DND-41 (cell line): ENCODE data around the gene DIPK1C.

Experiments
- ATAC-seq: fragments of 200-7000 bp; cut with Tn5 transposase; 3 replicates; pipeline ENCODE4 v1.9.1; 2021; ENCODE audit warnings: low read depth; ENCODE audit not compliant: insufficient read depth
- DNase-seq: peaks from one replicate; pipeline ENCODE4 v3.0.0-alpha.2; 2020
- H2AFZ ChIP-seq: 2 replicates; pipeline ENCODE4 v1.6.0; 2012; ENCODE audit warnings: low read depth, low read length
- H3K27ac ChIP-seq: 2 replicates; pipeline ENCODE4 v1.5.1; 2012; ENCODE audit warnings: low read length, inconsistent platforms
- H3K27me3 ChIP-seq: fragments of 200-600 bp; sonication (generic); 2 replicates; pipeline ENCODE4 v1.6.0; 2012; ENCODE audit warnings: low read length, mild to moderate bottlenecking, inconsistent platforms; ENCODE audit not compliant: insufficient read depth, poor library complexity
- H3K36me3 ChIP-seq: 2 replicates; pipeline ENCODE4 v1.5.1; 2012; ENCODE audit warnings: low read length, inconsistent platforms; ENCODE audit not compliant: insufficient read depth
- H3K4me1 ChIP-seq: 2 replicates; pipeline ENCODE4 v1.5.1; 2012; ENCODE audit warnings: mild to moderate bottlenecking, low read length; ENCODE audit not compliant: insufficient read depth
- H3K4me2 ChIP-seq: 2 replicates; pipeline ENCODE4 v1.6.0; 2012; ENCODE audit warnings: mild to moderate bottlenecking, moderate library complexity, low read length, inconsistent platforms; ENCODE audit not compliant: insufficient read depth
- H3K4me3 ChIP-seq, 2 experiments: fragments of 200-600 bp in 1 of 2; shearing (Covaris generic) in 1 of 2; 2 replicates each; pipeline ENCODE4 v1.5.1; 2012 to 2016; ENCODE audit warnings: inconsistent platforms in 2 of 2, low read length in 2 of 2, mild to moderate bottlenecking in 2 of 2, low read depth in 1 of 2, moderate library complexity in 1 of 2
- H3K79me2 ChIP-seq: 2 replicates; pipeline ENCODE4 v1.6.0; 2012; ENCODE audit warnings: low read length, inconsistent platforms; ENCODE audit not compliant: insufficient read depth
- H3K9ac ChIP-seq: 2 replicates; pipeline ENCODE4 v1.6.0; 2012; ENCODE audit warnings: low read depth, mild to moderate bottlenecking, inconsistent platforms, low read length, moderate library complexity
- H3K9me3 ChIP-seq: 2 replicates; pipeline ENCODE4 v1.5.1; 2012; ENCODE audit warnings: low read length, moderate library complexity, mild to moderate bottlenecking, inconsistent platforms; ENCODE audit not compliant: insufficient read depth, severe bottlenecking
- H4K20me1 ChIP-seq: 2 replicates; pipeline ENCODE4 v1.6.0; 2012; ENCODE audit warnings: low read length; ENCODE audit not compliant: insufficient read depth
- CTCF ChIP-seq: IDR thresholded peaks from 2 replicates; pipeline ENCODE4 v1.5.1; 2012; ENCODE audit warnings: borderline replicate concordance, low read length, moderate library complexity, mild to moderate bottlenecking; ENCODE audit not compliant: poor library complexity, severe bottlenecking; ENCODE audit errors: extremely low read depth
- EZH2 ChIP-seq: IDR thresholded peaks from 3 replicates; pipeline ENCODE4 v1.6.1; 2012; ENCODE audit warnings: borderline replicate concordance, low read depth, mild to moderate bottlenecking, moderate library complexity, low read length, inconsistent platforms; ENCODE audit not compliant: severe bottlenecking

The DIPK1C gene

GRCh38 chr18:74499633-74500032 lies 42.5 kb upstream of the DIPK1C start:
- no peak for TF ChIP-seq EZH2
- TF ChIP-seq CTCF = no peak

GRCh38 chr18:74498712-74499627 lies 41.9 kb upstream of the DIPK1C start:
- Histone ChIP-seq H3K27me3 (peaks cover under 1% of the 10 kb centered on the region), H3K36me3 (peaks cover 47% of the 10 kb centered on the region), H3K4me2 (peak overlapping the region; percentile 98), H3K4me3 (peak overlapping the region; percentile 23 to 91; a peak in 3 of 4 replicates), H3K9me3 (no peaks in the 10 kb centered on the region), H3K27ac (peak overlapping the region; percentile 94), H3K9ac (peak overlapping the region; percentile 61), H3K79me2 (peaks cover 56% of the 10 kb centered on the region), H4K20me1 (no peaks in the 10 kb centered on the region), H3K4me1 (peaks cover 48% of the 10 kb centered on the region), H2AFZ (peak overlapping the region; percentile 73)
- DNase-seq (peak; percentile 79), ATAC-seq (peak; percentile 59)
- TF ChIP-seq EZH2 (no peak), CTCF (no peak)

More at GRCh38 chr18:74499633-74500032, 42.5 kb upstream of the DIPK1C start:
- H3K4me1 ChIP-seq = peaks cover 48% of the 10 kb centered on the region
- H3K27ac ChIP-seq = peak overlapping the region; percentile 94
- no peaks in the 10 kb centered on the region for H3K27me3 ChIP-seq
- H4K20me1 ChIP-seq = no peaks in the 10 kb centered on the region; the same call in 1 of the 2 replicates
- peak overlapping the region; percentile 61 for H3K9ac ChIP-seq
- peak overlapping the region; percentile 73 for H2AFZ ChIP-seq
- peak overlapping the region; percentile 98 for H3K4me2 ChIP-seq
- DNase-seq (peak; percentile 71), ATAC-seq (peak; percentile 52)
- H3K36me3 ChIP-seq = peaks cover 54% of the 10 kb centered on the region
- no peaks in the 10 kb centered on the region for H3K9me3 ChIP-seq
- H3K4me3 ChIP-seq = peak overlapping the region; percentile 23 to 91; a peak in 3 of 4 replicates
- H3K79me2 ChIP-seq = peaks cover 56% of the 10 kb centered on the region

- peaks cover 7% of the 10 kb centered on the region for H3K27me3 ChIP-seq
- H2AFZ ChIP-seq = no peak overlapping the region
- ATAC-seq (no peak), DNase-seq (no peak)
- H3K4me2 ChIP-seq = peak overlapping the region; percentile 98
- peak overlapping the region; percentile 94; the same call in 1 of the 2 replicates for H3K27ac ChIP-seq
- H3K4me3 ChIP-seq = peak overlapping the region; percentile 7 to 91; a peak in 3 of 4 replicates
- H3K36me3 ChIP-seq = peaks cover 37% of the 10 kb centered on the region
- H3K9me3 ChIP-seq = no peaks in the 10 kb centered on the region
- H3K4me1 ChIP-seq = peaks cover 48% of the 10 kb centered on the region
- peaks cover 56% of the 10 kb centered on the region for H3K79me2 ChIP-seq
- TF ChIP-seq EZH2 (no peak), CTCF (no peak)
- H4K20me1 ChIP-seq = no peaks in the 10 kb centered on the region
- H3K9ac ChIP-seq = peak overlapping the region; percentile 61
These were observed 40.7 kb upstream of the DIPK1C start for GRCh38 chr18:74497778-74498177.
